Measurements from ENCODE around the gene GFM1.

The GFM1 gene

DNA sequence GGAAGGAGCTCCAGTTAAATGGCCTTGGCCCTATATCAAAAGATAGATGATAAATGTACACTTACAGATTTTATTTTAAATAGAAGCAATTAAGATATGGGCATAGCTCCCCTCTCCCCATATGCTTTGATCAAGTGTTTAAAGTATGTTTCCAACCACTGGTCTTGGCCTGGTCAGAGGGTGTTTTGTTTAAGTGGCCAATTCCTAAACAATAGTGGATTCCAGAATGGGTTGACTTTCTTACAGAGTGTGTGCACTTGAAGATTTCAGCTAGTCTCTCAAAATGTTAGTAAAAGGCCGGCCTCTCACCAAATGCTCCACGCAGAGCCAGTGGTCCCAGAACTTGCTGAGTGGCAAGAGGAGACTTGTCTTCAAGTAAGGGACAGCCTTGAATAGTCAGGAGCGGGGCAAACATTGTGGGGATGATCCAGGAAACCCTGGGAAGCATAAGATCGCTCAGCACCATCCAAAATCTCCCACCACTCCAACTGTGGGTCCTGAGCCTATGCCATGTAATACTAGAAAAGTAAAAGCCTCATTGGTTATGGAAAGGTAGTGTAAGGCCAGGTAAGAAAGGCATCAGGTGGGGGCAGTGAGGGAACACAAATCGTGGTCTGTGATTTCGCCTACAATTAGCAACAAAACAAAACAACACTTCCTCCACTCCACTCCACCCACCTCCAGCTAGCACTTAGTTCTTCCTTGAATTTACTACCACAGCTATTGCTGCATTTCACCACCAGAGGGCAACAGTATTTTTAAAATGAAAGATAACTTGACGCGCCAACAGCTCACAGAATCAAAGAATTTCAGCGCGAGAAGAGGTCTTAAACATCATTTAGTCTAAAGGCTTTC is 83.1 kb downstream of the GFM1 start:
- DNase-seq (ENCODE audit: low read depth): peak; percentile 22

DNA sequence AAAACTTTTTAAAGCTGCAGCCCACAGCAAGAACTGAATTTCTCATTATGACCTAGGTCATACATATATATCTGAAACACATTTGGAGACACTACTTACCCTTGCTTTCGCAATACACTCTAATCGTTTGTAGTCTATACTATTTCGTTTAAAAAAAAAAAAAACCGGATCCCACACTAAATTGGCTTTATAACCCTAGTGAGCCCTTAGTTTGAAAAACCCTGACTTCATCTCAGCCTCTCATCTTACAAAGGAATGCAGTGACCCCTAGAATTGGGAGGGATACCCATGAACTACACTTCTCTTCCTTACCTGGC is 83.7 kb downstream of the GFM1 start:
- no peak for DNase-seq (ENCODE audit: low read depth)

GRCh38 chr3:158728851-158729250 is 84.5 kb downstream of the GFM1 start:
- DNase-seq (ENCODE audit: low read depth): no peak

- no peak for DNase-seq (ENCODE audit: low read depth)
These were observed 87.2 kb downstream of the GFM1 start for GRCh38 chr3:158731486-158731885.

DNA sequence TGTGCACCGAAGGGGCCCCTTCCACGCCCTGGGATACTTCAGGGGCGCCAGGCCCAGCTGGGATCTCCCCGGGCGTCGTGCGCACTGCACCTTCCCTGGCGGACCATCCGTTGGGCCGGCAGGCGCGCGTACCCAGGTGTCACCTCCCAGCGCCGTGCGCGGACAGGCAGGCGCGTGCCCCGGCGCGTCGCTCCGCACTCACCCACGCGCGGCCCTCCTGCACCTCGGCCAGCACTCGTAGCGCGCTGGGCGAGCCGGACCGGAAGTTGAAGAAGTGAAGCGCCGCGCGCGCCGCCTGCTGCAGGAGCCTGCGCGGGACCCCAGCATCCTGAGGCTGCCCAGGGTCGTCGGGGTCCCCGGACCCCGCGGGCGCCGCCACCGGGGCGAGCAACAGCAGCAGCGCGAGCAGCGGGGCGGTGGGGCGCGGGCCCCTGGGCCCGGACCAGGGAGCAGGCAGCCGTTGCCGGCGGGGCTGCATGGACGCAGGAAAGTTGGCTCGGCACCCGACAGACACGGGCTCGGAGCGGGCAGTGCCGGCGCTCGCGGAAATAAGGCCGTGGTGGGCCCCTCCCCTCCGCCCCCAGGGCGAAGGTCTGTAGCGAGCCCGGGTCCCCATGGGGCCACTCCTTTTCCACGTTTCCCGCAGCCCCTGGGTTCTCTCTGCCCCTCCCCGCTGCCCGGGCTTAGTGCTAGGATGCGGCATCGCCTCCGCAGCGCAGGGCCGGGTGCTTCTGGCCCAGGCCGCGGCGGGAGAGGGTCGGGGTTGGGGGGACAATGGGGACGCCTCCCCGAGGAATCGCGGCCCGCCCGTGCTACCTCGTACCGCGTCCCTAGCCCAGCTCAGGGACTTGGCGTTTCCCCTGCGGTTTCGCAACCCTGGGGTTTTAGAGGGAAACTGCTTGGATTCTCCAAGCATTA is 87.9 kb downstream of the GFM1 start, which contains the start of gene RARRES1:
TSS of gene RARRES1 (minus strand) at position 520 of the 918 bp plus-strand sequence. CDS start at position 478, 42 bp downstream.
- DNase-seq (ENCODE audit: low read depth): no peak

- DNase-seq (ENCODE audit: low read depth): no peak
These were observed 88.5 kb downstream of the GFM1 start for GRCh38 chr3:158732856-158733200.

DNA sequence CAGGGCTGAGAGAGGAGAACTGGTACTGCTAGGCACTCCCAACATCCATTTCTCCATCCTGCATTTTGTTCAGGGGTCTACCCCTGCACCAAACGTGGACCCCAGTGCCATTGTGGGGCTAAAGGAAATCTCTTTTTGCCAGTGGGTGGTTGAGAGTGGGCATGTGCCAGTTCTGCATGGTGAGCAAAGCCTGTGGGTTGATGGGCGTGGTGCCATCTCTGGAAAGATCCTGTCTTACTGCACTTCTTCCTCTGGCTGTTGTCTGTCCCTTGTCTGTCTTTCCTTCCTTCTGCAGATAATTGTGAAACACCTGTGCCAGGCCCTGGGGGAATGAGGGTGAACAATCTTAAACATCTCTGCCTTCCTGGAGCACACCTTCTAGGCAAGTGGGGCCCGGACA is 89.3 kb downstream of the GFM1 start:
- no peak for DNase-seq (ENCODE audit: low read depth)

GRCh38 chr3:158735296-158736033 is 91.1 kb downstream of the GFM1 start:
- DNase-seq (ENCODE audit: low read depth): no peak

DNA sequence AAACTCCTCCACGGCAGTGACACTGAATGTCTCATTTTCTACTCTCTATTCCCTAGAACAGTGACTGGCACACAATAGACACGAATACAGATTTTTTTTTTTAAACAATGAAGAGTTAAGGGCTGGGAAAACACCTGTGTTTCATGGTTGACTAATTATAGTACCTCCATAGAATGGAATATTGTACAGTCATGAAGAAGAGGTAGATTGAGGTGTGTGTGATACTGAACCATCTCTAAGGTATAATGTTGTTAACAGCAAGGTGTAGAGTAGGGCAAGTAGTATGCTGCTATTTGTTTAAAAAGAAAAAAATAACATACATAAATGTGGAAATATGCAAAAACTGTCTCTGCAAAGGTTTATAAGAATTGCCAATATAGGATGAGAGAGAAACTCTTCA is 93.1 kb downstream of the GFM1 start:
- DNase-seq (ENCODE audit: low read depth): no peak

- DNase-seq (ENCODE audit: low read depth): no peak
These were observed 93.8 kb downstream of the GFM1 start for GRCh38 chr3:158737976-158738615.

DNA sequence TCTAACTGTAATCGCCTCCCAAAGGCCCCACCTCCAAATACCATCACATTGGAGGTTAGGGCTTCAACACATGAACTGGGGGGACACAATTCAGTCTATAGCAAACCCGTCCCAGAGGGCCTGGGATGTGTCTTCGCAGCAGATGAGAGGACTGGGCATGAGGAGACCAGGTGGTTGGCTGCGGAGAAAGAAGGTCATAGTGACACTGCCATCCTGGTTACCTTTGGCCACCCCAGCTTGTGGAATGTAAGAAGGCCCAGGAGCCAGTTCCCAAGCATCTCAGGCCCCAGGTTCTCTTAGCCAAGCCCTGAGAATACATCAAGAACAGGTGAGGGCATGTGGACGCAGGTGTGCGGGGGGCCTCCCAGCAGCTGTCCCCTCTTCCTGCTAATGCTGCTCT is 94.3 kb downstream of the GFM1 start:
- no peak for DNase-seq (ENCODE audit: low read depth)

- no peak for DNase-seq (ENCODE audit: low read depth)
These were observed 94.8 kb downstream of the GFM1 start for GRCh38 chr3:158739078-158739477.

GRCh38 chr3:158739661-158740060 is 95.3 kb downstream of the GFM1 start:
- DNase-seq (ENCODE audit: low read depth): no peak

Data from stimulated activated CD8-positive, alpha-beta memory T cell treated with anti-CD3 and anti-CD28 coated beads, Interleukin-15, amount 100 ng/mL, for 1 hour (primary cell).